Thyroid gland (tissue), 4 donors: ENCODE measurements around the gene IFNG.

Experiments used
- POLR2A ChIP-seq, 2 donors: fragments of 450-650 bp; IDR thresholded peaks; one replicate each; pipeline ENCODE4 v1.6.1; 2017; ENCODE audit warnings: antibody characterized with exemption in 2 of 2, mild to moderate bottlenecking in 2 of 2, moderate library complexity in 1 of 2
- TF ChIP-seq, protein P1 (sequence below), 6 experiments: fragments of 200-600 bp in 3 of 6; fragments of 450-650 bp in 3 of 6; sonication (generic) in 3 of 6; IDR thresholded peaks; one replicate each; pipeline ENCODE4 v1.5.1; 2016 to 2019; ENCODE audit warnings: antibody characterized with exemption in 6 of 6, mild to moderate bottlenecking in 2 of 6, inconsistent platforms in 1 of 6, moderate library complexity in 1 of 6

DNA sequence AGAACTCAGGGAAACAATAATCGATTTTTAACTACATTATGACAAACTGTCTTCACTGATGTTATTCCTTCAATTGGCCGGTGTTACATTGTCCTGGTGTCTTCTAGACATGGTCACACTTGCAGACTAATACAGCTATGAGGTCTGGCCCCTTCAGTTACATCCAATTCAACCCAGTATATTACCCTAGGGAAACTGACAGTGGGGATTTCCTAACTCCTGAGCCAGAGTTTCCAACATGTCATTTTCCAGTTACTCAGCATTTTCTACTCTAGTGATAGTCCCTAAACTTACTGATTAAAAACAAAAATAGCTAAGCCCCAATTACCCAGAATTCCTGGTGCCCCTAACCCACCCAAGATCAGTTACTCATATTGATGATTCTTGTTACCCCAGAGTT, 21.1 kb downstream of the IFNG start:
- TF ChIP-seq, protein P1, sequence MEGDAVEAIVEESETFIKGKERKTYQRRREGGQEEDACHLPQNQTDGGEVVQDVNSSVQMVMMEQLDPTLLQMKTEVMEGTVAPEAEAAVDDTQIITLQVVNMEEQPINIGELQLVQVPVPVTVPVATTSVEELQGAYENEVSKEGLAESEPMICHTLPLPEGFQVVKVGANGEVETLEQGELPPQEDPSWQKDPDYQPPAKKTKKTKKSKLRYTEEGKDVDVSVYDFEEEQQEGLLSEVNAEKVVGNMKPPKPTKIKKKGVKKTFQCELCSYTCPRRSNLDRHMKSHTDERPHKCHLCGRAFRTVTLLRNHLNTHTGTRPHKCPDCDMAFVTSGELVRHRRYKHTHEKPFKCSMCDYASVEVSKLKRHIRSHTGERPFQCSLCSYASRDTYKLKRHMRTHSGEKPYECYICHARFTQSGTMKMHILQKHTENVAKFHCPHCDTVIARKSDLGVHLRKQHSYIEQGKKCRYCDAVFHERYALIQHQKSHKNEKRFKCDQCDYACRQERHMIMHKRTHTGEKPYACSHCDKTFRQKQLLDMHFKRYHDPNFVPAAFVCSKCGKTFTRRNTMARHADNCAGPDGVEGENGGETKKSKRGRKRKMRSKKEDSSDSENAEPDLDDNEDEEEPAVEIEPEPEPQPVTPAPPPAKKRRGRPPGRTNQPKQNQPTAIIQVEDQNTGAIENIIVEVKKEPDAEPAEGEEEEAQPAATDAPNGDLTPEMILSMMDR (IDR thresholded peaks at IDR 0.05): no peak
- no peak for TF ChIP-seq POLR2A (IDR thresholded peaks at IDR 0.05)
